Large intestine (tissue), 3 donors: Measurements from ENCODE around the gene CORO2A. TPM values are rescaled to one million over a fixed set of nuclear protein-coding genes. Genes with fewer than 3 reads are reported as not detected.
"Not testable (repeated sequence)": the region's sequence is repeated elsewhere in the genome, so short reads cannot be mapped to it uniquely, and the experiment has no call there.

Experiments
- DNase-seq, 2 donors: peaks; one replicate each; pipeline versions ENCODE4 v3.0.0 to v3.0.0-alpha.2; 2013
- H3K27ac ChIP-seq: one replicate; pipeline ENCODE4 v1.5.1; 2013; ENCODE audit warnings: low read length
- H3K27me3 ChIP-seq: 2 replicates; pipeline ENCODE4 v1.6.1; 2013; ENCODE audit warnings: low read length; ENCODE audit not compliant: control insufficient read depth, insufficient read depth
- H3K36me3 ChIP-seq: 2 replicates; pipeline ENCODE4 v1.6.1; 2013; ENCODE audit warnings: low read length; ENCODE audit not compliant: control insufficient read depth, insufficient read depth
- H3K4me1 ChIP-seq: one replicate; pipeline ENCODE4 v1.6.1; 2013; ENCODE audit warnings: low read length; ENCODE audit not compliant: control insufficient read depth, insufficient read depth
- H3K4me3 ChIP-seq: one replicate; pipeline ENCODE4 v1.5.1; 2013; ENCODE audit warnings: low read length
- H3K9me3 ChIP-seq: one replicate; pipeline ENCODE4 v1.6.1; 2013; ENCODE audit warnings: mild to moderate bottlenecking, low read depth, low read length, moderate library complexity; ENCODE audit not compliant: control insufficient read depth
- WGBS: methylation state at CpG from one replicate; pipeline ENCODE4 v1.1.5; 2013; ENCODE audit warnings: low lambda C conversion rate; ENCODE audit not compliant: insufficient coverage; 5-methylcytosine and 5-hydroxymethylcytosine counted together
- polyA plus RNA-seq: library from polyadenylated mRNA; unstranded; fragments of 120-200 nt; gene quantifications from one replicate; pipeline ENCODE4 v1.2.1, GENCODE V29; 2013

The CORO2A gene
- polyA plus RNA-seq, 1 donor, result 57.6 TPM

DNA sequence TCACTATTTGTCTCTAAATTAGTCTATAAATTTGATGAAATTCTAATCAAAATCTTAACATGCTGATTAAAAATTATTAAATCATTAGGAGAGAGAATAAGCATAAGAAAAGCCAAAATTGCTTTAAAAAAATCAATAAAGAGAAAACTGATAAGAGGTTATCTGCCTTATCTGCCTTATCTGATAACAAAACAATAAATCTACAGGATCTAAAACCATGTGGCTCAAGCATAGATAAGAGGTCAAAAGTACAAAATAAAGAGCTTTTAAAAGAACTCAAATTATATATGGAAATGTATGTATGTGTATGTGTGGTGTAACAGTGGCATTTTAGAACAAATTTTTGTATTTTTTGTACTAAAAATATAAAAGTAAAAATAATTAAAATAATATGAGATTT is 92.0 kb downstream of the CORO2A start:
- Histone ChIP-seq H3K36me3 (peaks cover 46% of the 10 kb centered on the region), H3K9me3 (no peaks in the 10 kb centered on the region), H3K4me1 (peaks cover 10% of the 10 kb centered on the region), H3K4me3 (no peak overlapping the region), H3K27ac (no peak overlapping the region), H3K27me3 (no peaks in the 10 kb centered on the region)
- DNase-seq, result no peak

DNA sequence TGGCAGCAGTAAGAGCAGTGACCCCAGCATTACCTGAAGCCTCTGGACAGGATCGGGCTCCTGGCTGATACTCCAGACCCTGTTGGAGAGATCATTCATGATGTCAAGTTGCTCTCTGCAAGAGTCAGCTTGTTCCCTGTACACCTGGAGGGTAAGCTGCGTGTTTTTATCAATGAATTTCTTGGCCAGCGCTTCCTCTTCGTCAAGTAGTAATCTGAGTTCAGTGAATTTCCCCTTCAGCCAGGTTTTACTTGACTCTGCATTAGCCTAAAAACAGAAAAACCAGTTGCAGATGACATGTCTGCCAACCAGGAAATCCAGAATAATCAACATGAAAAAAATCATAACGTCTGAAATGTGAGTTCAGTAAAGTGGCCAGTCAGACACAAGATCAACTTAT is 92.5 kb downstream of the CORO2A start:
- H3K36me3 ChIP-seq, result peaks cover 46% of the 10 kb centered on the region
- WGBS, result no CpG with 5 or more reads among the region's 5 CpGs
- no peaks in the 10 kb centered on the region for H3K27me3 ChIP-seq
- no peak overlapping the region for H3K4me3 ChIP-seq
- no peak overlapping the region for H3K27ac ChIP-seq
- no peak for DNase-seq
- no peaks in the 10 kb centered on the region for H3K9me3 ChIP-seq
- peaks cover 10% of the 10 kb centered on the region for H3K4me1 ChIP-seq

DNA sequence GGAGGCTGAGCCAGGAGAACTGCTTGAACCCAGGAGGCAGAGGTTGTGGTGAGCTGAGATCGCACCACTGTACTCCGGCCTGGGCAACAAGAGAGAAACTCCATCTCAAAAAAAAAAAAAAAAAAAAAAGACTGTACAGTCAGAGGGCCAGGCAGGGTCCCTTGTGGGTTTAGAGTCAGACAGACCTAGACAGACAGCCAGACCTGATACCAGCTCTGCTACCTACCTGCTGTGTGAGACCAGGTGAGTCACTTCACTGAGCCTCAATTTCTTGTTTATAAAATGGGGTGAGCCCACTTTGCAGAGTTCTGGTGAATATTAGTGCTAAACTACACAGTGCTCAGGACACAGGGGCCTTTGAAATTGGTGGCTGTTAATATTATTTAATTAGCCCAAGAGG is 93.1 kb downstream of the CORO2A start:
- Histone ChIP-seq H3K4me3 (no peak overlapping the region), H3K9me3 (no peaks in the 10 kb centered on the region), H3K27me3 (no peaks in the 10 kb centered on the region), H3K27ac (no peak overlapping the region), H3K4me1 (peaks cover 10% of the 10 kb centered on the region), H3K36me3 (peaks cover 47% of the 10 kb centered on the region)
- no CpG with 5 or more reads among the region's 2 CpGs for WGBS
- no peak for DNase-seq

DNA sequence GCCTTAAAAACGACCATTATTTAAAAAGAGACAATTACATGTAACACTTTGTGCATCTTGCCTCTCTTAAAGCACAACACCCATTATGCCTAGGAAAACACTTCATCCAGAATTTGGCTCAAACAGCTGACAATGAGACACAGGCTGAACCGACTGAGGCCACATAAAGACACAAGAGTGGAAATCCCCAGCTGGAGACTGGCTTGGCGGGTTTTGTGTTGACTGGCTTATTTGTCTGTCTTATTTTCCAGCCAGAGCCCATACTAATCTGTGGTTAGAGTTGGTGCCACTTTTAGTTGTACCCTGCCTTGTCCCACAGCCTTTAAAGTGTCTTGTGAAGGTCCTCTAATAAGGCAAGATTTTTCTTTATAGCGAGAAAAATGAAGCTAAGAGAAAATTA is 94.6 kb downstream of the CORO2A start:
- no peaks in the 10 kb centered on the region for H3K9me3 ChIP-seq
- no peak overlapping the region for H3K4me3 ChIP-seq
- no peak for DNase-seq
- no peaks in the 10 kb centered on the region for H3K27me3 ChIP-seq
- no peak overlapping the region for H3K27ac ChIP-seq
- H3K36me3 ChIP-seq, result peaks cover 54% of the 10 kb centered on the region
- no CpG with 5 or more reads among the region's 4 CpGs for WGBS
- H3K4me1 ChIP-seq, result peaks cover 10% of the 10 kb centered on the region

DNA sequence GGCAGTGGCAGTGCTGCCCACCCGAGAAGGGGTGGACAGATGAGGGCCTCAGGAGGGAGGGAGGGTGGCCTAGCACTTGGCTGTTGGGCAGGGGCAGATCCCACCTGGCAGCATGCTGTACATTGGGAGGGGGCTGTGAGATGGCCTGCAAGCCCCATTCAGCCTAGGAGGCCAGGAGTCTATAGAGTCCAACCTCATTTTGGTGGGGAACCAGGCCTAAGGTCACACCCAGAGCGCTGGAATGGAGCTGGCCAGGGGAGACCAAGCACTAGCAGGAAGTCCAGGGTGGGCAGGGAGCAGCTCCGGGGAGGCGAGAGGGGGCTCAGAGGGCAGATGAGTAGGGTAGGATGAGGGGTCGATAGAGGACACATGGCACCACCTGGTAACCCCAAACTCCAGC is 96.3 kb downstream of the CORO2A start:
- Histone ChIP-seq H3K4me1 (peaks cover 10% of the 10 kb centered on the region), H3K4me3 (no peak overlapping the region), H3K36me3 (peaks cover 59% of the 10 kb centered on the region), H3K9me3 (no peaks in the 10 kb centered on the region), H3K27ac (no peak overlapping the region), H3K27me3 (no peaks in the 10 kb centered on the region)
- DNase-seq, result no peak
- no CpG with 5 or more reads among the region's 5 CpGs for WGBS

DNA sequence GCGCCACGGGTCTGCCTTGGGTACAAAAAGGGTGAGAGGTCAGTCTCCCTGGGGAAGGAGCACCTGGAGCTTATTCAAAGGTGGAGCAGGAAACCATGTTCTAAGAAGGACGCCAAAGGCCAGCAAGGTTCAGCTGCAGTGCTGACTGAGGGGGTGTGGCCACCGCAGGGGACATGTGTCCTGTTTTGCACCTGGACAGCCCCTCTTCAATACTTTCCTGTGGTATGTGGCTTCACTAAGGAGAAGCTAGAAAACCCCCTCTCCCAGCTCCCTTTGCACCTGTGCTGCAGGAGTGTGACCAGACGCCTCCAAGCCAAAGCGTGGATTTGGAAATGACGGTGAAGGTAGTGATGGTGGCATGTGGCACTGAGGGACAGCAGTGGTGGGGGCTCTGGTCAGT is 97.0 kb downstream of the CORO2A start:
- peaks cover 59% of the 10 kb centered on the region for H3K36me3 ChIP-seq
- no peaks in the 10 kb centered on the region for H3K9me3 ChIP-seq
- H3K27ac ChIP-seq, result no peak overlapping the region
- WGBS, result no CpG with 5 or more reads among the region's 7 CpGs
- H3K4me1 ChIP-seq, result peaks cover 9% of the 10 kb centered on the region
- no peak for DNase-seq
- no peaks in the 10 kb centered on the region for H3K27me3 ChIP-seq
- no peak overlapping the region for H3K4me3 ChIP-seq

DNA sequence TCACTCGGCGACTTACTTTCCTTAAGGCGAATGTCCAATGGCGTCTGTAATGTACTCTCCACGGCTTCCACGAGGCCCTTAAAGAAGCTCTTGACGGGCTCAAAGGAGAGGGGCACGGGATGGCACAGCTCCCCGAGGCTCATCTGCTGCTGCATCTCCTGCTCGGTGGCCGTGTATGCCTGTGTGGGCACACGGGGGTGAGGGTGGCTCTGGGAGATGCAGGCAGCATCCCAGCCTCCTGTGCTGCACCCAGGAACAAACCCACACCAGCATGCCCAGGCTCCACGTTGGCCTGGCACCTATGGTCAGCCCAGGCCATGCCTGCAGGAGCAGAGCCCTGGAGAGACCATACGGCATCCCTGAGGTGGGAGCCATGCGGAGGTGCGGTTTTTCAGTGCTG is 97.6 kb downstream of the CORO2A start:
- H3K4me1 ChIP-seq, result peaks cover 3% of the 10 kb centered on the region
- no peaks in the 10 kb centered on the region for H3K9me3 ChIP-seq
- H3K36me3 ChIP-seq, result peaks cover 59% of the 10 kb centered on the region
- H3K4me3 ChIP-seq, result no peak overlapping the region
- H3K27me3 ChIP-seq, result no peaks in the 10 kb centered on the region
- WGBS, result no CpG with 5 or more reads among the region's 16 CpGs
- no peak for DNase-seq
- no peak overlapping the region for H3K27ac ChIP-seq

DNA sequence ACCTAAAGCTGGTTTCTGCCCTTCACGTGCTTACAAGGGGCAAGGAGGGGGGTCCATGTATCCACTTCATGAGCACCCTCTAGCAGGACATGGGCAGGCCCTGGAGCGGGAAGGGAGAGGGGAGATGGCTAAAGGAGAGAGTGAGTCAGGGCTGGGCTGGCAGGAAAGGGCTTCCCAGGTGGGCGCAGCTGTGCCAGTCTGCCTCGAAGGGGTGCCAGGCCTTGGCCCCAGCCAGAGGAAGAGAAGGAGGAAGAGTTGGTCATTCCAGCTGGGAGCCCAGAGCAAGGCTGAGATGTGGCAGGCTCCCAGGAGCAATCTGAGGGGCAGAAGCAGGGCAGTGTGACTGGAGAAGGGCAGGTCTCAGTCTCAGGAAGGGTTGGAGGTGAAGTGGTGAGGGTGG is 98.1 kb downstream of the CORO2A start:
- H3K36me3 ChIP-seq, result peaks cover 55% of the 10 kb centered on the region
- H3K27me3 ChIP-seq, result no peaks in the 10 kb centered on the region
- H3K9me3 ChIP-seq, result no peaks in the 10 kb centered on the region
- no peak for DNase-seq
- H3K27ac ChIP-seq, result no peak overlapping the region
- WGBS, result no CpG with 5 or more reads among the region's 4 CpGs
- no peaks in the 10 kb centered on the region for H3K4me1 ChIP-seq
- H3K4me3 ChIP-seq, result no peak overlapping the region

DNA sequence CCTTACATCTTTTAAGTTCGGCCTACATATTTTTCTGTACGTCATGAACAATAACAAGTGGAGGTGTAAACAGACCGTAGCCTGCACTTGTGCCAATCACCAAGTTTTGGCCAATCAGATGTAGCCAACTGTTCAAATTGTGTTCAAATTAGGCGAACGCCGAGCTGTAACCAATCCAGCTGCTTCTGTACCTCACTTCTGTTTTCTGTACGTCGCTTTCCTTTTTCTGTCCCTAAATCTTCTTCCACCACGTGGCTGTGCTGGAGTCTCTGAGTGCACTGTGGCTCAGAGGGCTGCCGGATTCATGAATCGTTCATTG is 99.9 kb downstream of the CORO2A start:
- no peak overlapping the region for H3K27ac ChIP-seq
- H3K36me3 ChIP-seq, result peaks cover 42% of the 10 kb centered on the region
- H3K4me3 ChIP-seq, result no peak overlapping the region
- no peaks in the 10 kb centered on the region for H3K27me3 ChIP-seq
- DNase-seq, result no peak
- H3K4me1 ChIP-seq, result no peaks in the 10 kb centered on the region
- 63% methylated on average over 4 of the region's 11 CpGs for WGBS
- no peaks in the 10 kb centered on the region for H3K9me3 ChIP-seq

DNA sequence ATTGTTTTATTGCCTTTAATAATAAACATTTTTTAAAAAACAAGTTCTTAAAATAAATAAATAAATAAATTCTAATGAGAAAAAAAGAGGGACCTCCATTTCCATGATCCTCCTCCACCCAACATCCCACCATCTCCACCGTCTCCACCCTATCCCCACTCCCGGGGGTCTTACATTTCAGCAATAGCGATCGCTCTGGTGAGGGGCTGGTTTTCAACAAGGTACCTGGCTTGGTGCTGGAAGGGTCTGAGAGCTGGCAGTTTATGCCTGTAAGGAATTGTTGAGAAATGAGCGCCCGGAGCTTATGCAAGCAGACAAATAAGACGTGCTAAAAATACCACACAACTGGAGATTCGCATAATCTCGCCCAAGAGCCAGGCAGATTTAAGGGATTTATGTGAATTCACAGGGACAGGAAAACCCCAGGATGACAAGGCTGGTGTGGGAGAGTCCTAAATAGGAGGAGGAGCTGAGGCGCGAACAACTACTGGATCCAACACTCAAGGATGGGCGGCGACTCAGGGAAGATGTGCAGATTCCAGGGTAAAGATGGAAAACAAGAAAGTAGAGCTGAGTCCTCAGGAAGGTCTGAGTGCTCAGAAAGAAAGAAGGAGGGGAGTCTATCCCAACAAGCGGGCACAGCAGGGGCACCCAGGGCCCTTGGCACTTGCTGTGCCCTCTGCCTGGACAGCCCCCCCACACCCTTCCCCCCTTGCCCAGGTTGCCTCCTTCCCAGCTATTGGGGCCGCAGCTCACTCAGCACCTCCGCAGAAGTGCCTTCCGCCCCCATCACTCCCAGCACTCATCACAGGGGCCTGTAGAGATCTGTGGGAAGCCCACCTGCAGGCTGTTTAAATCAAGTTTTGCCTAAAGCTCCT is 100.5 kb downstream of the CORO2A start:
- DNase-seq, result no peak
- H3K9me3 ChIP-seq, result peaks cover 2% of the 10 kb centered on the region
- no peak overlapping the region for H3K27ac ChIP-seq
- 62% methylated on average over 6 of the region's 17 CpGs for WGBS
- no peak overlapping the region for H3K4me3 ChIP-seq
- H3K36me3 ChIP-seq, result peaks cover 42% of the 10 kb centered on the region
- H3K4me1 ChIP-seq, result no peaks in the 10 kb centered on the region
- H3K27me3 ChIP-seq, result no peaks in the 10 kb centered on the region

DNA sequence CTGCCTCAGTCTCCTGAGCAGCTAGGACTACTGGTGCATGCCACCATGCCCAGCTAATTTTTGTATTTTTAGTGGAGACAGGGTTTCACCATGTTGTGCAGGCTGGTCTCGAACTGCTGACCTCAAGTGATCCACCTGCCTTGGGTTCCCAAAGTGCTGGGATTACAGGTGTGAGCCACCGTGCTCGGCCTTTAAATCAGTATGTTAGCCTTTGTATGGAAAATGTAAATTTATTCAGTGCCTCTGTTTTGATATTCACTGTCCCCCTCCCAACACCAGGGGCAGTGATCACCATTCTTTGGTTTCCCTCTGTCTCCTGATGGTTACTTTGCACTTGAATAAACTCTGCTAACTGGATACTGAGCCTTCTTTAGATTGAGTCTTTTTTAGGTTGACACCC is 101.8 kb downstream of the CORO2A start:
- 100% methylated on average over 1 of the region's 3 CpGs for WGBS
- not testable (repeated sequence) for H3K4me3 ChIP-seq, H3K27ac ChIP-seq, H3K27me3 ChIP-seq, DNase-seq, H3K9me3 ChIP-seq, H3K4me1 ChIP-seq
- H3K36me3 ChIP-seq, result peaks cover 46% of the 10 kb centered on the region
